HCT116 (cell line): ENCODE results near the gene CCNG1.

ENCODE experiments used
- CEBPB ChIP-seq: IDR thresholded peaks from 2 replicates; pipeline ENCODE4 v1.6.1; 2012; ENCODE audit warnings: low read depth
- CTCF ChIP-seq, 3 experiments: fragments of 200-600 bp in 1 of 3; sonication (generic) in 1 of 3; IDR thresholded peaks in 2 of 3; conservative IDR thresholded peaks in 1 of 3; 2 replicates each; pipeline ENCODE4 v1.5.1; 2012 to 2017; ENCODE audit warnings: low read depth in 2 of 3, low read length in 2 of 3, antibody characterized with exemption in 1 of 3, borderline replicate concordance in 1 of 3, control low read depth in 1 of 3, mild to moderate bottlenecking in 1 of 3, mixed read lengths in 1 of 3, mixed run types in 1 of 3, moderate library complexity in 1 of 3; ENCODE audit not compliant: insufficient read depth in 1 of 3
- EGR1 ChIP-seq: IDR thresholded peaks from 2 replicates; pipeline ENCODE4 v1.6.1; 2012; ENCODE audit warnings: low read depth
- POLR2AphosphoS5 ChIP-seq: IDR thresholded peaks from 2 replicates; pipeline ENCODE4 v1.6.1; 2011; ENCODE audit warnings: mild to moderate bottlenecking, low read depth, low read length, moderate library complexity
- SP1 ChIP-seq: IDR thresholded peaks from 2 replicates; pipeline ENCODE4 v1.6.1; 2012; ENCODE audit warnings: low read depth

DNA sequence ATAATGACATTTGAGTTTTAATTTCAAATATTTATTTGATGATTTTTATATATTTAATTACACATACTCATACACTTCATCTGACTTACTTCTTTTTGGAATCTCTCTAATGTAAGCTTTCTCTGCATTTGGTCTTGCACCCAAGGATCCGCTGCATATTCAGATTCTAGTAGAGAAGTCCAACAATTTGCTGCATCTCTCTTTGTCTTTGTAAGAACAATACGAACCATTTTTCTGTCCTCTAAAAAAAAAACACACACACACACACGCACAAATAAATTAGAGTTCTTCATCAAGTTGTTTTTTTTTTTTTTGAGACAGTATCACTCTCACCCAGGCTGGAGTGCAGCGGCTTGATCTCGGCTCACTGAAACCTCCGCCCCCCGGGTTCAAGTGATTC is 19.4 kb downstream of the CCNG1 start:
- TF ChIP-seq CTCF (IDR thresholded peaks at IDR 0.05 in 2 of 3, conservative IDR thresholded peaks at IDR 0.05 in 1 of 3; ENCODE audit: borderline replicate concordance in 1 of 3, insufficient read depth in 1 of 3, low read depth in 2 of 3, low read length in 2 of 3) (no peak), POLR2AphosphoS5 (no peak), CEBPB (no peak), SP1 (no peak), EGR1 (no peak)
